ENCODE measurements around the gene PTPN12.
"Not testable (repeated sequence)": the region's sequence is repeated elsewhere in the genome, so short reads cannot be mapped to it uniquely, and the experiment has no call there.

PTPN12 gene

GRCh38 chr7:77504951-77505350 is 32.1 kb upstream of the PTPN12 start:
- H3K36me3 ChIP-seq (ENCODE audit: control insufficient read depth, insufficient read depth, low read length): no peaks in the 10 kb centered on the region
- H3K27me3 ChIP-seq (replicated peaks; ENCODE audit: control insufficient read depth, insufficient read depth, low read length): no peaks in the 10 kb centered on the region
- TF ChIP-seq, protein P1, sequence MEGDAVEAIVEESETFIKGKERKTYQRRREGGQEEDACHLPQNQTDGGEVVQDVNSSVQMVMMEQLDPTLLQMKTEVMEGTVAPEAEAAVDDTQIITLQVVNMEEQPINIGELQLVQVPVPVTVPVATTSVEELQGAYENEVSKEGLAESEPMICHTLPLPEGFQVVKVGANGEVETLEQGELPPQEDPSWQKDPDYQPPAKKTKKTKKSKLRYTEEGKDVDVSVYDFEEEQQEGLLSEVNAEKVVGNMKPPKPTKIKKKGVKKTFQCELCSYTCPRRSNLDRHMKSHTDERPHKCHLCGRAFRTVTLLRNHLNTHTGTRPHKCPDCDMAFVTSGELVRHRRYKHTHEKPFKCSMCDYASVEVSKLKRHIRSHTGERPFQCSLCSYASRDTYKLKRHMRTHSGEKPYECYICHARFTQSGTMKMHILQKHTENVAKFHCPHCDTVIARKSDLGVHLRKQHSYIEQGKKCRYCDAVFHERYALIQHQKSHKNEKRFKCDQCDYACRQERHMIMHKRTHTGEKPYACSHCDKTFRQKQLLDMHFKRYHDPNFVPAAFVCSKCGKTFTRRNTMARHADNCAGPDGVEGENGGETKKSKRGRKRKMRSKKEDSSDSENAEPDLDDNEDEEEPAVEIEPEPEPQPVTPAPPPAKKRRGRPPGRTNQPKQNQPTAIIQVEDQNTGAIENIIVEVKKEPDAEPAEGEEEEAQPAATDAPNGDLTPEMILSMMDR (IDR thresholded peaks at IDR 0.05; ENCODE audit: insufficient read depth, low read length, poor library complexity, severe bottlenecking): no peak
- H3K4me3 ChIP-seq (replicated peaks; ENCODE audit: low read depth, low read length): no peak overlapping the region
- no peak for DNase-seq (ENCODE audit: extremely low read depth, insufficient read length)

GRCh38 chr7:77506899-77507298 is 30.2 kb upstream of the PTPN12 start:
- DNase-seq (ENCODE audit: extremely low read depth, insufficient read length): no peak
- TF ChIP-seq, protein P1 (IDR thresholded peaks at IDR 0.05; ENCODE audit: insufficient read depth, low read length, poor library complexity, severe bottlenecking): no peak
- H3K27me3 ChIP-seq (replicated peaks; ENCODE audit: control insufficient read depth, insufficient read depth, low read length): no peaks in the 10 kb centered on the region
- no peak overlapping the region for H3K4me3 ChIP-seq (replicated peaks; ENCODE audit: low read depth, low read length)
- no peaks in the 10 kb centered on the region for H3K36me3 ChIP-seq (ENCODE audit: control insufficient read depth, insufficient read depth, low read length)

DNA sequence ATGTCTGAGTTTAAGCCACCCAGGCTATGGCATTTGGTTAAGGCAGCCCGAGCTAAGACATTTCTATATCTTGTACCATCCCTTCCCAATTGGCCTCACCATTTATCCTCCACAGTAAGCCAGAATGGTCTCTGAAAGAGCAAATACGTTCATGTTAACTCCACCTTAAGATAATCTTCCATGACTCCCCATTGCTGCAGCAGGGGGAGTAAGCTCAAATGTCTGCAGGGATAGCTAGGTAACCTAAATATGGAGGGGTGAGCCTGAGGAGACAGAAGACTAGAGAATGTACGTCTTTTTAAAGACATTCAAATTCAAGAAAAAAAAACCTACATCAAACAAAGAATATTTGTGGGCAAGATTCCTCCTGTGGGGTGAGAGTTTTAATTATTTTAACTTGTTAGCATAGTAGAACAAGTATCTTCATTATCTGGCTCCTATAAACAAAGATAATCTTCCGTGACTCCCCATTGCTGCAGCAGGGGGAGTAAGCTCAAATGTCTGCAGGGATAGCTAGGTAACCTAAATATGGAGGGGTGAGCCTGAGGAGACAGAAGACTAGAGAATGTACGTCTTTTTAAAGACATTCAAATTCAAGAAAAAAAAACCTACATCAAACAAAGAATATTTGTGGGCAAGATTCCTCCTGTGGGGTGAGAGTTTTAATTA is 24.0 kb upstream of the PTPN12 start:
- H3K27me3 ChIP-seq (replicated peaks; ENCODE audit: control insufficient read depth, insufficient read depth, low read length); H3K36me3 ChIP-seq (ENCODE audit: control insufficient read depth, insufficient read depth, low read length); H3K4me3 ChIP-seq (replicated peaks; ENCODE audit: low read depth, low read length); DNase-seq (ENCODE audit: extremely low read depth, insufficient read length): not testable (repeated sequence)

DNA sequence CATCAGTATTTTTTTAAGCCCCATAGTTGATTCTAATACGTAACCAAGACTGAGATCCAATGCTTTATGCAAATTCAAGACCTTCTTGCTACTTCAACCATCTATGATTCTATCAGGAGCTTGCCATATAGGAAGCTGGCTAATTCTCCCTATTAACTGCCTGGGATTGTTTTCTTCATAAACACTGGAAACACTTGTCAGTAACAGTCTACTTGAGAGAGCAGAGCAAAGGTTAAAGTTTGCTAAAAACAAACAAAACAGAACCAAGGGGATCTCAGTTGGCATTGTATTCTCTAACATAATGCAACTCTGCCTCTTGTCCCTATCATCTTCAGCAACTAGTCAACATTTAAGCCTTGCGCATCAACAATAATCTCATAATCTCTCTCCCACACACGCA is 21.0 kb upstream of the PTPN12 start:
- DNase-seq (ENCODE audit: extremely low read depth, insufficient read length): no peak
- TF ChIP-seq, protein P1 (IDR thresholded peaks at IDR 0.05; ENCODE audit: insufficient read depth, low read length, poor library complexity, severe bottlenecking): no peak
- no peaks in the 10 kb centered on the region for H3K36me3 ChIP-seq (ENCODE audit: control insufficient read depth, insufficient read depth, low read length)
- no peaks in the 10 kb centered on the region for H3K27me3 ChIP-seq (replicated peaks; ENCODE audit: control insufficient read depth, insufficient read depth, low read length)
- H3K4me3 ChIP-seq (replicated peaks; ENCODE audit: low read depth, low read length): no peak overlapping the region

GRCh38 chr7:77520261-77520660 is 16.8 kb upstream of the PTPN12 start:
- DNase-seq (ENCODE audit: extremely low read depth, insufficient read length): no peak
- no peaks in the 10 kb centered on the region for H3K36me3 ChIP-seq (ENCODE audit: control insufficient read depth, insufficient read depth, low read length)
- no peaks in the 10 kb centered on the region for H3K27me3 ChIP-seq (replicated peaks; ENCODE audit: control insufficient read depth, insufficient read depth, low read length)
- no peak overlapping the region for H3K4me3 ChIP-seq (replicated peaks; ENCODE audit: low read depth, low read length)
- TF ChIP-seq, protein P1 (IDR thresholded peaks at IDR 0.05; ENCODE audit: insufficient read depth, low read length, poor library complexity, severe bottlenecking): no peak

GRCh38 chr7:77521537-77521936 is 15.6 kb upstream of the PTPN12 start:
- not testable (repeated sequence) for H3K36me3 ChIP-seq (ENCODE audit: control insufficient read depth, insufficient read depth, low read length); DNase-seq (ENCODE audit: extremely low read depth, insufficient read length); H3K27me3 ChIP-seq (replicated peaks; ENCODE audit: control insufficient read depth, insufficient read depth, low read length); H3K4me3 ChIP-seq (replicated peaks; ENCODE audit: low read depth, low read length)

DNA sequence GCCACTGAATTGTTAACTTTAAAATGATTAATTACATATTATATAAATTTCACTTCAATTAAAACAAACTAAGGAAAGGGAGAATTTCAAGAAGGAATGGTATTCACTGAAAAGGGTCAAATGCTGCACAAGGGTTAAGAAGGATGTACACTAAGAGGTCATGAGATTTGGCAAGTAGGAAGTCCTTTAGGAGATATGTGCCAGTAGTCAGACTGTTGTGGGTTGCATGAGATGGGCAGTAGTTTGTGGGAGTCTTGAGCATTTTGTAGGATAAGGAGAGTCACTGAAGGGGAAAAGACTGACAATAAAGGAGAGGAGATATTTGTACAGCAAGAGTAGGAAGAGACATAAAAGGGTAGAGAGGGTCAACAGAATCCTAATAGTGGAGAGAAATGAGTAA is 12.4 kb upstream of the PTPN12 start:
- H3K27me3 ChIP-seq (replicated peaks; ENCODE audit: control insufficient read depth, insufficient read depth, low read length): no peaks in the 10 kb centered on the region
- no peaks in the 10 kb centered on the region for H3K36me3 ChIP-seq (ENCODE audit: control insufficient read depth, insufficient read depth, low read length)
- TF ChIP-seq, protein P1 (IDR thresholded peaks at IDR 0.05; ENCODE audit: insufficient read depth, low read length, poor library complexity, severe bottlenecking): no peak
- H3K4me3 ChIP-seq (replicated peaks; ENCODE audit: low read depth, low read length): no peak overlapping the region
- DNase-seq (ENCODE audit: extremely low read depth, insufficient read length): no peak
